GM12874 (cell line): Measurements from ENCODE around the gene CHIT1.

Experiments
- TF ChIP-seq, protein P1 (sequence below): IDR thresholded peaks from 2 replicates; pipeline ENCODE4 v1.5.1; 2011; ENCODE audit warnings: low read depth, mild to moderate bottlenecking, control low read depth, low read length, moderate library complexity; ENCODE audit not compliant: insufficient read depth

The CHIT1 gene

DNA sequence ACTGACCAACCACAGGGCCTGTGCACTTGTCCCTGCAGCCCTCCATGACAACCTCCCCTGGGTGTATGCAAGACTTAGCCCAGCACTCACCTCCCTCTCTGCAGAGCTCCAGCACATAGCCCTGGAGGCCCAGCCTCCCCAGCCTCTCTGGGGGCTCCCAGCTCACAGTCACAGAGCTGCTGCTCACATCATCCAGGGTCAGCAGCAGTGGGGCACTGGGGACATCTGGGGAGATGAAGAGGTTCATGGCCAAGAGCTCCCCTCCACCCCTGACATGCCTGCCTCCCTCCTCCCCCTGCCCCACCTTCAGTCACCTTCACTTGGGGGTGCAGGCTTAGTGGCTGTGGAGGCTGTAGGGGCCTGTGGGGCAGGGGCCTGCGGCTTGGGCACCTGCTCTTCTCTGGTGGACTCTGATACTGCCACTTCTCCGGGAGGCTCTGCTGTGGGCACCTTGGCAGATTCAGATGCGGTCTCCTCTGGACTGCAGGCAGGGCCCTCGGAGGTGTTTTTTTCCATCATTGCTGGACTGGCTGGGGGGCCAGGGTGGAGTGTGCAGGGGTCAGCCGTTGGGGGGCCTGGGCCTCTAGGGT lies 54.1 kb downstream of the CHIT1 start, which contains the start of gene MYBPH:
TSS of gene MYBPH (minus strand) at position 590 of the 590 bp plus-strand sequence. CDS start at position 519, 71 bp downstream.
- TF ChIP-seq, protein P1, sequence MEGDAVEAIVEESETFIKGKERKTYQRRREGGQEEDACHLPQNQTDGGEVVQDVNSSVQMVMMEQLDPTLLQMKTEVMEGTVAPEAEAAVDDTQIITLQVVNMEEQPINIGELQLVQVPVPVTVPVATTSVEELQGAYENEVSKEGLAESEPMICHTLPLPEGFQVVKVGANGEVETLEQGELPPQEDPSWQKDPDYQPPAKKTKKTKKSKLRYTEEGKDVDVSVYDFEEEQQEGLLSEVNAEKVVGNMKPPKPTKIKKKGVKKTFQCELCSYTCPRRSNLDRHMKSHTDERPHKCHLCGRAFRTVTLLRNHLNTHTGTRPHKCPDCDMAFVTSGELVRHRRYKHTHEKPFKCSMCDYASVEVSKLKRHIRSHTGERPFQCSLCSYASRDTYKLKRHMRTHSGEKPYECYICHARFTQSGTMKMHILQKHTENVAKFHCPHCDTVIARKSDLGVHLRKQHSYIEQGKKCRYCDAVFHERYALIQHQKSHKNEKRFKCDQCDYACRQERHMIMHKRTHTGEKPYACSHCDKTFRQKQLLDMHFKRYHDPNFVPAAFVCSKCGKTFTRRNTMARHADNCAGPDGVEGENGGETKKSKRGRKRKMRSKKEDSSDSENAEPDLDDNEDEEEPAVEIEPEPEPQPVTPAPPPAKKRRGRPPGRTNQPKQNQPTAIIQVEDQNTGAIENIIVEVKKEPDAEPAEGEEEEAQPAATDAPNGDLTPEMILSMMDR: no peak

DNA sequence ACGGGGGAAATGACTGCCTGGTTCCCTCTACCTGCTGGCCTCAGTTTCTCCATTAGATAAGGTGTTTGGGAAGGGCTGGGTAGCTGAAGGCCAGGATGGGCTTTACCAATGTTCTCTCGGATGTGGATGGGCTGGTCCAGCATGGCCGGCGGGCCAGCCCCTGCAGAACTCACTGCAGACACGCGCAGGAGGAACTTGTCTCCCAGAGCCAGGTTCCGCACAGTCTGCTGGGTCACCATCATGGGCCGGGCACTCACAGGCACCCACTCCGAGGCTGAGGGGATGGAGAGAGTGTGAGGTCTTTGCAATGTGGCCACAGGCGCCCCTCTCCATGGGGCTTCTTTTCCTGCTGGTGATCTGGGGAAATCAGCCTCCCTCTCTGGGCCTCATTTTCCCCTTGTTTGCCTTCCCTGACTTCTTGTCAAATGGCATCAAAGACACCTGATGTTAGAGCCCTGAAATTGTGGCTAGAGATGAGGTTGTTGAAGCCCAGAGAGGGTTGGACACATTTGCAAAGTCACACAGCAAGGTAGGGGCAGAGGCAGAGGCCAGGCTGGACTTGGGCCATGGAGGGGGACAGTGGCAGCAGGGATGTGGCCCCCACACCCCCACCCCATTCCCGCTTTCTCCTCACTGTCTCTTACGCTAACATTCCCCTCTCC lies 55.0 kb downstream of the CHIT1 start:
- TF ChIP-seq, protein P1: no peak

DNA sequence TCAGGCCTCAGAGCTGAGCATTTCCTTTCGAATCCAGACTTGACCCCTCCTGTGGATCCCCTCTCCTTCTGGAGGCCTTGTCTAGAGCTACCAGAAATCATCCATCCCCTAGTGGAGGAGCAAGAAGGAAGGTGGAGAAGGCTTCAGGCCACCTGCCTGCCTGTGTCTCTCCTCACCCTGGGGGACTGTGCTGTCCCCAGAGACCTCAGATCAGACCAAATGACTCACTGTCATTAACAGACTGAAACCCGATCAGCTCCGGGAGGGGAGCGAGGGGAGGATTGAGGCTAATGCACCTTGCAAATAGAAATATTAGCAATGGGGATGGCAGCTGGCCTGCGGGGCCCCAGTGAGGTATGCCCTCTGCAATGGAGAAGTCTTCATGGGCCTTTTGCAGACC lies 55.9 kb downstream of the CHIT1 start:
- TF ChIP-seq, protein P1: no peak

DNA sequence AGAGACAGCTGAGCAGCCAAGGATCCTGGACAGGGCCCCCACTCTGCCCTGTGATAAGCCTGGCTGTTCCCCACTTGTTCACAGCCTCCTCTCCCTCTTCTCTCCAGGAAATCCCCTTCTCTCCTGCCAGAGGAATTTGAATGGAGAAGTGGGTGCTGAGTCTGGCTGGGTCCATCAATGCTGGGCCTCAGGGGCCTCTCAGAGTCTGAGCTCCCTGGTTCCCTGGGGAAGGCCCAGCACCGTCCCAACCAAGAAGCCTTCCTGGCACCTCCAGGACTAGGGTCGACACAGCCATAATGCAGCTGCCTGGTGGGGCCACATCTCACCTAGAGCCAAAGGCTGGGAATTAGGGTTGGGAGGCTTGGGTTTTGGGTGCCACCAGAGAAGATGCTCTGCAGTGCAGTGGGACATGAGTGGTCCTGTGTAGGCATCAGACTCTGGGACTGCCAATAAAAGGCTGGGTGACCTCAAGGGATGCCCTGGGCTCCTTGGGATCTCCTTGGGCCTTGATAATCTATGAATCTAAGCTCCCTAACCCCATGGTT lies 56.4 kb downstream of the CHIT1 start:
- TF ChIP-seq, protein P1: no peak

DNA sequence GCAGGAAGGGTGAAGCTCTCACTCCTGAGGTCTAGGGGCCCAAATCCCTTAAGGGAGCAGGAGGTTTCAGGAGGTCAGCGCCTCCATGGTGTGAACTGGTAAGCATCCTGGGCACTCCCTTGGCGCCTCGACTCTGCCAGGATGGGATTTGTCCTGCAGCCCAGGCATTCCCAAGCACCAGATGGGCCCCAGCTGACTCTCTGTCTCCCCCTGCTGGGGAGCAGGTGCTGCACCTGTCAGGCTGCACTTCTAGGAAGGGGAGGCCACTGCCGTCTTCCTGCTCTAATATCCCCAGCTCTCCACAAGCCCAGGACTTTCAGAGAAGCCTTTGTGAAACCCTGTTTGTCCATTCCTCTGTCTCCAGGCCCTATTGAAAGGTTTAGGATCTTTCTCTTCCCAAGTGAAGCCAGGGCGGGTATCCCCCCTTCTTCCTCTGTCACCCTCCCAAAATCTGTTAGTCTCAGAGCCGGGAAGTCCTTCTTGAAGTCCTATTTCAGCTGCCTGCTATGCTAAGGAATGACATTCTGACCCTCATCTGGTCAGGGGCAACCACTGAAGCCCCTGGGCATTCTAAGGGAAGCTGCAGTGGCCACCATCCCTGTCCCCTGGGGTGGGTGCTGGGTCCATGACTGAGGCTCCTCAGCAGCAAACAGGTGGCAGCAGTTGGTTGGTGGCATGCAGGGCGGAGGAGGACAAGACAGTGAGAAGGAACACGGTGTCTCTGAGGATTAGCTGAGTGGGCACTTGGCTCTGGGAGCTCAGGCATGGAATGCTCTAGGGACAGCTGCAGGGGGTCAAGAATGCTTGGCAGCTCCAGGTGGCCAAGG lies 57.1 kb downstream of the CHIT1 start:
- TF ChIP-seq, protein P1: peak; percentile 95

DNA sequence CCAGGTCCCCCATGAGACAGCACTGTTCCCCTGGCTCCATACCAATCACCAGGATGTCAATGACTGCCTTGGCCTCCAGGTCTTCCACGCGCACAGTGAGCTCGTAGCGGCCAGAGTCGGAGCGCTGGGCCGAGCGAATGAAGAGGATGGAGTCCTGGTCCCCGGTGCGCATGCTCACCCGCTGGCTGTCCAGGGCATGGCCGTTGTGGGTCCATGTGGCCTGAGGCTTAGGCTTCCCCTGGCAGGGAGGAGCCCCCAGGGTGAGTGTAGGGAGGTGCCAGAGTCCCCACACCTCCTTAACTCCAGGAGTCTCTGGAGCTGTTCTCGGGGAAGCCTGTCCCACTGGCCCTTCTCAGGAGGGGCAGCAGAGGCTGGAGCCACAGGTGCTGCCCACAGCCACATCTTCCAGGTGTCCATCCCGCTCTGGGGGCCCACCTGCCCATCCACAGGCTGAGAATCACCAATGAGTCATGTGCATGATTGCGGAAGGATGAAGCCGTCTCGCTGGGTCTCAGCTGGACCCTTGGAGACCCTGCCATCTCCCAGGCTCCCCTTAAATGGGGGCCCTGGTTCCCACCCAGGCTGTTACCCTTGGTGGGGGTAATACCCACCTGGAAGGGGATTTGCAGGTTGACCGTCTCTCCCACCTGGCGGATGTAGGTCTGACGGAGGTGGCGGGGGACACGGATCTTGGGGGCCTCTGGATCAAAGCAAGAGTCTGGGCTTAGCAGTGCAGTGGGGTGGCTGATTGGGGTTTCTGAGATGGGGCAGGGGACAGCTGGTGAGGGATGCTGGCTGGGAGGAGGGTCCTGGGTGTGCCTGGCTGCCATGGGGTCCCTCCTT lies 57.9 kb downstream of the CHIT1 start:
- TF ChIP-seq, protein P1: no peak
